ENCODE measurements around the gene WFDC5.
"Not testable (repeated sequence)": the region's sequence is repeated elsewhere in the genome, so short reads cannot be mapped to it uniquely, and the experiment has no call there.

The WFDC5 gene

GRCh38 chr20:45139733-45140375, 24.9 kb upstream of the WFDC5 start:
- not testable (repeated sequence) for H3K9ac ChIP-seq (ENCODE audit: low read depth, low read length); H3K4me3 ChIP-seq (ENCODE audit: low read length); H3K4me2 ChIP-seq (ENCODE audit: low read length); H3K9me3 ChIP-seq (replicated peaks; ENCODE audit: low read length); H3K4me1 ChIP-seq (ENCODE audit: control insufficient read depth, insufficient read depth, low read length); H3K36me3 ChIP-seq (ENCODE audit: insufficient read depth, low read length)
- H3K27me3 ChIP-seq (ENCODE audit: control insufficient read depth, insufficient read depth, low read length): peaks cover 73% of the 10 kb centered on the region

GRCh38 chr20:45138561-45139300, 23.8 kb upstream of the WFDC5 start:
- peaks cover 73% of the 10 kb centered on the region for H3K27me3 ChIP-seq (ENCODE audit: control insufficient read depth, insufficient read depth, low read length)
- no peak overlapping the region for H3K9ac ChIP-seq (ENCODE audit: low read depth, low read length)

GRCh38 chr20:45136911-45137310, 21.9 kb upstream of the WFDC5 start:
- no peaks in the 10 kb centered on the region for H3K4me1 ChIP-seq (ENCODE audit: control insufficient read depth, insufficient read depth, low read length)
- H3K36me3 ChIP-seq (ENCODE audit: insufficient read depth, low read length): no peaks in the 10 kb centered on the region
- H3K4me3 ChIP-seq (ENCODE audit: low read length): no peak overlapping the region
- H3K27me3 ChIP-seq (ENCODE audit: control insufficient read depth, insufficient read depth, low read length): peaks cover 77% of the 10 kb centered on the region
- no peaks in the 10 kb centered on the region for H3K9me3 ChIP-seq (replicated peaks; ENCODE audit: low read length)
- no peak overlapping the region for H3K9ac ChIP-seq (ENCODE audit: low read depth, low read length)
- H3K4me2 ChIP-seq (ENCODE audit: low read length): no peak overlapping the region

More at GRCh38 chr20:45138561-45139300, 23.8 kb upstream of the WFDC5 start:
- Histone ChIP-seq H3K36me3 (ENCODE audit: insufficient read depth, low read length) (no peaks in the 10 kb centered on the region), H3K9me3 (replicated peaks; ENCODE audit: low read length) (no peaks in the 10 kb centered on the region), H3K4me1 (ENCODE audit: control insufficient read depth, insufficient read depth, low read length) (no peaks in the 10 kb centered on the region), H3K4me3 (ENCODE audit: low read length) (no peak overlapping the region), H3K4me2 (ENCODE audit: low read length) (no peak overlapping the region)

GRCh38 chr20:45128099-45128498, 13.1 kb upstream of the WFDC5 start:
- Histone ChIP-seq H3K9me3 (replicated peaks; ENCODE audit: low read length) (no peaks in the 10 kb centered on the region), H3K9ac (ENCODE audit: low read depth, low read length) (no peak overlapping the region), H3K4me3 (ENCODE audit: low read length) (no peak overlapping the region), H3K4me1 (ENCODE audit: control insufficient read depth, insufficient read depth, low read length) (no peaks in the 10 kb centered on the region), H3K4me2 (ENCODE audit: low read length) (no peak overlapping the region), H3K36me3 (ENCODE audit: insufficient read depth, low read length) (no peaks in the 10 kb centered on the region), H3K27me3 (ENCODE audit: control insufficient read depth, insufficient read depth, low read length) (peaks cover 73% of the 10 kb centered on the region)

- H3K4me1 ChIP-seq (ENCODE audit: control insufficient read depth, insufficient read depth, low read length): no peaks in the 10 kb centered on the region
- no peak within 1 kb of the TSS for H3K4me3 ChIP-seq (ENCODE audit: low read length)
- H3K27me3 ChIP-seq (ENCODE audit: control insufficient read depth, insufficient read depth, low read length): peaks cover 78% of the 10 kb centered on the region
- H3K36me3 ChIP-seq (ENCODE audit: insufficient read depth, low read length): no peaks in the 10 kb centered on the region
- no peak within 1 kb of the TSS for H3K4me2 ChIP-seq (ENCODE audit: low read length)
- no peaks in the 10 kb centered on the region for H3K9me3 ChIP-seq (replicated peaks; ENCODE audit: low read length)
- no peak within 1 kb of the TSS for H3K9ac ChIP-seq (ENCODE audit: low read depth, low read length)
Observed at GRCh38 chr20:45124365-45124764, 9.4 kb upstream of the WFDC5 start, which contains the start of gene WFDC12. WFDC12 (minus strand) TSS chr20:45124465; CDS start chr20:45124447, 18 bp downstream.

GRCh38 chr20:45121388-45121787, 6.4 kb upstream of the WFDC5 start:
- no peaks in the 10 kb centered on the region for H3K36me3 ChIP-seq (ENCODE audit: insufficient read depth, low read length)

GRCh38 chr20:45119556-45120266, 4.7 kb upstream of the WFDC5 start:
- Histone ChIP-seq H3K4me1 (ENCODE audit: control insufficient read depth, insufficient read depth, low read length) (no peaks in the 10 kb centered on the region), H3K9me3 (replicated peaks; ENCODE audit: low read length) (no peaks in the 10 kb centered on the region), H3K36me3 (ENCODE audit: insufficient read depth, low read length) (no peaks in the 10 kb centered on the region), H3K27me3 (ENCODE audit: control insufficient read depth, insufficient read depth, low read length) (peaks cover 75% of the 10 kb centered on the region), H3K4me3 (ENCODE audit: low read length) (no peak overlapping the region), H3K4me2 (ENCODE audit: low read length) (no peak overlapping the region), H3K9ac (ENCODE audit: low read depth, low read length) (no peak overlapping the region)

More at GRCh38 chr20:45121388-45121787, 6.4 kb upstream of the WFDC5 start:
- Histone ChIP-seq H3K9me3 (replicated peaks; ENCODE audit: low read length) (no peaks in the 10 kb centered on the region), H3K4me3 (ENCODE audit: low read length) (no peak overlapping the region), H3K4me2 (ENCODE audit: low read length) (no peak overlapping the region), H3K27me3 (ENCODE audit: control insufficient read depth, insufficient read depth, low read length) (peaks cover 77% of the 10 kb centered on the region), H3K9ac (ENCODE audit: low read depth, low read length) (no peak overlapping the region), H3K4me1 (ENCODE audit: control insufficient read depth, insufficient read depth, low read length) (no peaks in the 10 kb centered on the region)

GRCh38 chr20:45118028-45118427, 3.1 kb upstream of the WFDC5 start:
- H3K4me3 ChIP-seq (ENCODE audit: low read length): no peak overlapping the region
- peaks cover 71% of the 10 kb centered on the region for H3K27me3 ChIP-seq (ENCODE audit: control insufficient read depth, insufficient read depth, low read length)
- H3K9ac ChIP-seq (ENCODE audit: low read depth, low read length): no peak overlapping the region
- no peaks in the 10 kb centered on the region for H3K36me3 ChIP-seq (ENCODE audit: insufficient read depth, low read length)
- H3K9me3 ChIP-seq (replicated peaks; ENCODE audit: low read length): no peaks in the 10 kb centered on the region
- H3K4me2 ChIP-seq (ENCODE audit: low read length): no peak overlapping the region
- no peaks in the 10 kb centered on the region for H3K4me1 ChIP-seq (ENCODE audit: control insufficient read depth, insufficient read depth, low read length)

GRCh38 chr20:45117581-45117980, 2.6 kb upstream of the WFDC5 start:
- no peaks in the 10 kb centered on the region for H3K36me3 ChIP-seq (ENCODE audit: insufficient read depth, low read length)
- H3K4me3 ChIP-seq (ENCODE audit: low read length): no peak overlapping the region
- H3K27me3 ChIP-seq (ENCODE audit: control insufficient read depth, insufficient read depth, low read length): peaks cover 66% of the 10 kb centered on the region
- H3K9ac ChIP-seq (ENCODE audit: low read depth, low read length): no peak overlapping the region
- H3K4me2 ChIP-seq (ENCODE audit: low read length): no peak overlapping the region
- no peaks in the 10 kb centered on the region for H3K4me1 ChIP-seq (ENCODE audit: control insufficient read depth, insufficient read depth, low read length)
- no peaks in the 10 kb centered on the region for H3K9me3 ChIP-seq (replicated peaks; ENCODE audit: low read length)

GRCh38 chr20:45115829-45116228, 855 bp upstream of the WFDC5 start:
- Histone ChIP-seq H3K9me3 (replicated peaks; ENCODE audit: low read length) (no peaks in the 10 kb centered on the region), H3K27me3 (ENCODE audit: control insufficient read depth, insufficient read depth, low read length) (peaks cover 61% of the 10 kb centered on the region)

GRCh38 chr20:45115386-45115774, 406 bp upstream of the WFDC5 start:
- Histone ChIP-seq H3K4me1 (ENCODE audit: control insufficient read depth, insufficient read depth, low read length) (no peaks in the 10 kb centered on the region), H3K4me2 (ENCODE audit: low read length) (no peak overlapping the region), H3K27me3 (ENCODE audit: control insufficient read depth, insufficient read depth, low read length) (peaks cover 58% of the 10 kb centered on the region), H3K36me3 (ENCODE audit: insufficient read depth, low read length) (no peaks in the 10 kb centered on the region), H3K9ac (ENCODE audit: low read depth, low read length) (no peak overlapping the region), H3K9me3 (replicated peaks; ENCODE audit: low read length) (no peaks in the 10 kb centered on the region), H3K4me3 (ENCODE audit: low read length) (no peak overlapping the region)

More at GRCh38 chr20:45115829-45116228, 855 bp upstream of the WFDC5 start:
- Histone ChIP-seq H3K4me1 (ENCODE audit: control insufficient read depth, insufficient read depth, low read length) (no peaks in the 10 kb centered on the region), H3K4me2 (ENCODE audit: low read length) (no peak overlapping the region), H3K9ac (ENCODE audit: low read depth, low read length) (no peak overlapping the region), H3K36me3 (ENCODE audit: insufficient read depth, low read length) (no peaks in the 10 kb centered on the region), H3K4me3 (ENCODE audit: low read length) (no peak overlapping the region)

Measured in skeletal muscle satellite cell (primary cell).